GM18517 (cell line): ENCODE results near the gene PNMA6E.

Experiments
- ATAC-seq: cut with Tn5 transposase; IDR thresholded peaks from one replicate; pipeline ENCODE4 v1.9.1; 2021; ENCODE audit warnings: mild to moderate bottlenecking, moderate library complexity; ENCODE audit not compliant: unreplicated experiment

PNMA6E gene

DNA sequence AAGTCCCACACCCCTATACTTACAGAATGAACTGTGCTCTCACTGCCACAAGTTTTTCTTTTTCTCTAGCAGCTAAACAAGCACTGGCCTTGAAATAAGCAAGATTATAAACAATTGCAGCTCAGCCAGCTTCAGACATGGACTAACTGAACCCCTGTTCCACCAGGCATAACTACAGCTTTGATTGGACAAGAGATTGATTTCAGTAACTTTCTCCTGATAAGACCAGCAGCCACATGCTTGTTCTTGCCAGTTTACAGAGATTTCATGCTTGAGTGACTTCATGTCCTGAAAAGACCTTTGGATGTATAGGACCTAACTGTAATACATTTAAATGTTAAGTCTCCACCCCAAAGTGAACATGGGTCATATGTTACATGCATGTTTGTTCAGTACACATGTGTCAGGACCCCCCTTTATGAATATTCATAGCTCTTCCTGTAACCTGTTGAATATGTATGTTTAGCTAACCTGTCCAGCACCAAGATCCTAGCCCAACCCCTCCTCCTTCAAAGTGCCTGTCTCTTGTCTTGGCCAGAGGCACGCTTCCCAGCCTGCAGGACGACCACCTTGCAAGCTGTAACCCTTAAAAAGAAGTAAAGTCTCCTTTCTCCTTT is 39.3 kb downstream of the PNMA6E start:
- no peak for ATAC-seq

DNA sequence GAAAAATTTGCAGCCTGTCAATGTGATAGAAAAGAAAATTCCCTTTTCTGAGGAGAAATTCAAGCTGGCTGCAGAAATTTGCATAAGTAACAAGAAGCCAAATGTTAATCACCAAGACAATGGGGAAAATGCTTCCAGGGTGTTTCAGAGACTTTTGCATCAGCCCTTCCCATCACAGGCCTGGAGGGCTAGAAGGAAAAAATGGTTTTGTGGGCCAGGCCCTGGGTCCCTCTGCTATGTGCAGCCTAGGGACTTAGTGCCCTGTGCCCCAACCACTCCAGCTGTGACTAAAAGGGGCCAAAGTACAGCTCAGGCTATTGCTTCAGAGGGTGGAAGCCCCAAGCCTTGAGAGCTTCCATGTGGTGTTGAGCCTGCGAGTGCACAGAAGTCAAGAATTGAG is 43.3 kb downstream of the PNMA6E start:
- no peak for ATAC-seq

DNA sequence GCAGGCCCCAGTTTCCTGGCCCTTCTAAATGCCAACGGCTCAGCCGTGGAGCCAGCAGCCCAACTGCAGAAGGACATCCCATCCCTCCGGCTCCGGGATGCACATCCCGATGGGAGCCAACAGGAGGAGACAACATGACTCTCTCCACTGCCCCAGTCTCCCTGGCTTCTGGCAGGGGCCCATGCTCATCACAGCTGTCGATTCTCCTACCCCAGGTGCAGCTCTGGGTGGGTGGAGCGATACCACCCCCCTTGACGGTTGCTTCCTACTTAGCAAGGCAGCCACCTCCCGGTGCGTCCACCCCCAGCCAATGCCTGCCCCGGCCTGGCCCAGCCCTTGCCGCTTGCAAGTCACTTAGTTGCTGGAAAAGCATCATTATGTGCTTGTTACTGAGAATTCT is 47.7 kb downstream of the PNMA6E start:
- no peak for ATAC-seq

DNA sequence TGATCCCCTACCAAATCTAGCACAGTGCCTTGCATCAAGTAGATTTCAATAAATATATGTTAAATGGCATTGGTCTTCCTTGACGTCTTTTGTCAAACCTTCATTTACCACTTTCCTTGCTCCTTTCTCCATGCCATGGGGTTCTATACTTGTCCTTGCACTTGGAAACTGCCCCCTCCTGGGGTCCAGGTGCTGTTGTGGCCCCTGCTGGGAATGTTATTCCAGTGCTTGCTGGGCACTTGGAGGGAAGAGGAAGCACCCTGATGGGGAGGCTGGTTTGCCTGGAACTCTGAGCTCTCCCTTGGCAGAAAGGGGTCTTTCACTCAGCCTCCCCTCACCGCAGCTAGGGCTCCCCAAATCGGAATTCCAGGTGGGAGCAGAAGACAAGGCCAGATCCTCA is 48.3 kb downstream of the PNMA6E start:
- no peak for ATAC-seq

DNA sequence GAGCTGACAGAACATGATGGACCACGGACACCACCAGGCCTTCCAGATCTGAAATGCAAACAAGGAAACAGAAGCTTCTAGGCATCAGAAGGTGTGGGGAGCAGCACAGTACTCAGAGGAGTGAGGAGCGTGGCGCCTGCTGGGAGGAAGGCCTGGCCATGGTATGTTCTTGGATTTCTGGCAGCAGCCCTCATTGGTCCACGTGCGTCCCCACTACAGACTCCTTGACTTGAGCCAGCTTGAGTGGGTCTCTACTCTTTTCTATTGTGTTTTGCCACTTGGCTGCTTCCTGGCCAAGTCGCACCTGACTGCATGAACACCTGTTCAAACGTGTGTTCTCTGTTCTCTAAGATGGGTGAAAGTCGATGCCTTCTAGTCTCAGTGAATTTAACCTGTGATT is 49.2 kb downstream of the PNMA6E start:
- ATAC-seq, result no peak

DNA sequence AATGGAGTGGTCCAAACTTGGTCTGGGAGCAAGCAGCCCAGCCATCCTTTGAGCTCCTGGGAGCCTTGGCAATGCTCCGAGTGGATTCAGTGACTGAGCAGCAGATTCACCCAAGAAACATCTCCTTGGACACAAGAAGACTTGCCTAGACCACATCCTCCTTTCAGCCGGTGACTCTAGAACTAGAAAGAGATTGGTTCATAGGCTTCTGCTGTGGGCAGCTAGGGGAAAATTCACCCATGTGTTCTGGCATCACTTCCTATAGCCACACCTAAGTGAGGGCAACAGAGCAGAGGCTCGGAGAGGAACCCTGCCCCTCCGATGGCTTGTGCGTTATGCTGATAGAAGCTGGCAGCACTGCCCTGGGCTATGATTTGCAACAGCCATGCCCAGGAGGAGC is 51.2 kb downstream of the PNMA6E start:
- ATAC-seq, result no peak

DNA sequence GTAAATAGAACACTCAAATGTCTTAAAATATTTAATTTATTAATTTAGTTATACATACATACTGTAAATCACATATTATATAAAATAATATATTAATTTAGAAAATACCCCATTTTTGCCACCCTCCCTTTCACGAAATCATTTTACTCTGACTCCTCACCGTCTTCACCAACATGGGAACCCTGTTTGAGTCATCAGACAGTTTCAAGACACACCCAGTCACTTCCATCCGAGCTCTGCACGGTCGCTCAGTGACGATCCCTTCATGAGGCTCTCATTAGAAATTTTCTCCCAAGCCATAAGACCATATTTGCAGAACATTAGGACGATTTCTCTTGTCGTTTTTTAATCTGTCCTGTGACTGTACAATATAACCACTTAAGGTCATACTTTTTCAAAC is 52.7 kb downstream of the PNMA6E start:
- ATAC-seq, result no peak

DNA sequence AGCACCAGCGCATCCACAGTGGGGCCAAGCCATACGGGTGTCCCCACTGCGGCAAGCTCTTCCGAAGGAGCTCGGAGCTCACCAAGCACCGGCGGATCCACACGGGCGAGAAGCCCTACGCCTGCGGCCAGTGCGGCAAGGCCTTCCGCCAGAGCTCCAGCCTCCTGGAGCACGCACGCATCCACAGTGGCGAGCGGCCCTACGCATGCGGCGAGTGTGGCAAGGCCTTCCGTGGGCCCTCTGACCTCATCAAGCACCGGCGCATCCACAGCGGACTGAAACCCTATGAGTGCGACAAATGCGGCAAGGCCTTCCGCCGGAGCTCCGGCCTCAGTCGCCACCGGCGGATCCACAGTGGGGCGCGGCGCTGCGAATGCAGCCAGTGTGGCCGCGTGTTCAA is 53.6 kb downstream of the PNMA6E start:
- ATAC-seq, result no peak
